Loucy (cell line): ENCODE data around the gene VMP1.

Experiments
- EZH2phosphoT487 ChIP-seq: fragments of 200-600 bp; IDR thresholded peaks from 2 replicates; pipeline ENCODE4 v1.6.1; 2018; ENCODE audit warnings: antibody characterized with exemption, mild to moderate bottlenecking, moderate library complexity, borderline replicate concordance
- TF ChIP-seq, protein P1 (sequence below): fragments of 200-600 bp; sonication (generic); conservative IDR thresholded peaks from 2 replicates; pipeline ENCODE4 v1.5.1; 2014; ENCODE audit warnings: mild to moderate bottlenecking, antibody characterized with exemption, low read length

DNA sequence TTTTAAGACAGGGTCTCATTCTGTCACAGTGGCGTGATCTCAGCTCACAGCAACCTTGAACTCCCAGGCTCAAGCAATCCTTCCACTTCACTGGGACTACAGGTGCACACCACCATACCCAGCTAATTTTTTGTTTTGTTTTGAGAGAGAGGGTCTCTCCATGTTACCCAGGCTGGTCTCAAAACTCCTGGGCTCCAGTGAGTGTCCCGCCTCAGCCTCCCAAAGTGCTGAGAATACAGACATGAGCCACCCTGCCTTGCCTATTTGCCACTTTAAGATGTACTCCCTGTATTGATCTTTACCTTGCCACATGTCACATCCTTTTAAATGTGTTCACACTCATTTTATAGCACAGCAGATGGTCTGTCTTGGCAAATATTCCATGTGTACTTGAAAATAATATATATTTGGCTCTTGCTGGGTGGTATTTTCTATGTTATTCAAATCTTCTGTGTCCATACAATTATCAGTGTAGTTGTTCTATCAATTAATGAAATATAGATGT, 50.5 kb downstream of the VMP1 start:
- TF ChIP-seq, protein P1, sequence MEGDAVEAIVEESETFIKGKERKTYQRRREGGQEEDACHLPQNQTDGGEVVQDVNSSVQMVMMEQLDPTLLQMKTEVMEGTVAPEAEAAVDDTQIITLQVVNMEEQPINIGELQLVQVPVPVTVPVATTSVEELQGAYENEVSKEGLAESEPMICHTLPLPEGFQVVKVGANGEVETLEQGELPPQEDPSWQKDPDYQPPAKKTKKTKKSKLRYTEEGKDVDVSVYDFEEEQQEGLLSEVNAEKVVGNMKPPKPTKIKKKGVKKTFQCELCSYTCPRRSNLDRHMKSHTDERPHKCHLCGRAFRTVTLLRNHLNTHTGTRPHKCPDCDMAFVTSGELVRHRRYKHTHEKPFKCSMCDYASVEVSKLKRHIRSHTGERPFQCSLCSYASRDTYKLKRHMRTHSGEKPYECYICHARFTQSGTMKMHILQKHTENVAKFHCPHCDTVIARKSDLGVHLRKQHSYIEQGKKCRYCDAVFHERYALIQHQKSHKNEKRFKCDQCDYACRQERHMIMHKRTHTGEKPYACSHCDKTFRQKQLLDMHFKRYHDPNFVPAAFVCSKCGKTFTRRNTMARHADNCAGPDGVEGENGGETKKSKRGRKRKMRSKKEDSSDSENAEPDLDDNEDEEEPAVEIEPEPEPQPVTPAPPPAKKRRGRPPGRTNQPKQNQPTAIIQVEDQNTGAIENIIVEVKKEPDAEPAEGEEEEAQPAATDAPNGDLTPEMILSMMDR, result no peak
- no peak for TF ChIP-seq EZH2phosphoT487
